ENCODE results near the gene RAB40C.
A peak's percentile ranks its signal among the peaks of the same experiment; 100 is the strongest.

The RAB40C gene

DNA sequence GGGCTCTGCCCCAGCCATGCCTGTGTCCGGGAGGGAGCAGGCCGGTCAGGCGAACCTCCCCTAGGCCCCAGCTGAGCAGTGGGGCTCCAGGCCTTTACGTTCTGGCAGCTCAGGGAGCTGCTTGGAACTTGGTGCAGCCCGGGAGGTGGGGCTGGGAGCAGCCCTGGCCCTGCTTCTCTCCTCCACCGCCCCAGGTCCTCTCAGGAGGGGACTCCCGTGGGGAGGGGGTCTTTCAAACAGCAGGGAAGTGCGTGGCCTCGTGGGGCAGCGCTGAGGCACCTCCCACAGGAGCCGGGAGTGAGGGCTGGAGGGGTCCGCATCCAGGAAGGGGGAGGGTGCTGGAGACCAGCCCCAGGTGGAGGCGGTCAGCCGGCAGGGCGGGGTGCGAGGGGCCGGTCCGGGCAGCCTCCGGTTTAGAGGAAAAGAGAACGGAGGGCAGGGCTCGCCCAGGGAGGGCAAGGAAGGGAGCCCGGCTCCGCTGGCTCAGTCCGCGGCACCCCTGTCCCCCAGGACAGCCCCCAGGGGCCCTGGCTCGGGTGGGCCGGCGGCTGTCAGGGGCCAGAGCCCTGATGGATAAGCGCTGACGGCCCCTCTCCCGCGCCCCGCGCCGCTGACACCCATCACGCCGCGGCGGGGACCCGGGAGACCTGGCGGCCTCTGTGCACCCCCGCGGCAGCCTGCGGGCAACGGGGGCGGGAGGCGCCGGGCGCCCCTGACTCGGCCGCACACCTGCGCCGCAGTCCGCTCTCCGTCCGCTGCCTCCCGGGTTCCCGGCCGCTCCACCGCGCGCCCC is 30.3 kb upstream of the RAB40C start:
- no peak for DNase-seq

DNA sequence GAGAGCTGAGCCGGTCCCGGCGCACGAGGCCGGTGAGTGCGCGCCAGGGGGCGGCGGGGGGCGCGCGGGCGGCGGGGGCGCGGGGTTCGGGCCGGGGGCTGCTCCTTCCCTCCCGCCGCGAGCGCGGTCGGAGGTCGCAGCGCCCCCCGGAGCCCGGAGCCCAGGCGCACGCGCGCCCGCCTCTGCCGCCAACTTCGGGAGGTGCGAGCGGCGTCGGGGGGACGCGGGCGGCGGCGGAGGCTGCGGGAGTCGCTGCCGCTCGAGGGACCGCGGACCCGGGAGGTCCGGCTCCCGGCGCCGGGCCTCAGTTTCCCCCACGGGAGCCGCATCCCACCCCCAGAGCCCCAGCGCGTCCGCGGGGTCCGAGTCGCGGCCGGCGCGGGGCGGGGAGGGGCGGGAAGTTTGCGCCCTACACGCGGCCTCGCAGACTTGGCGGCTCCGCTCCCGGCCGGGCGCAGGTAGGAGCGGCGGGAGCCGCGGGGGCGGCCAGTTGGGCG is 29.6 kb upstream of the RAB40C start, which contains the start of gene PRR35:
PRR35 (plus strand) TSS at position 191 of the 497 bp plus-strand sequence. CDS start 2,901 bp downstream, outside the sequence.
- DNase-seq: no peak

DNA sequence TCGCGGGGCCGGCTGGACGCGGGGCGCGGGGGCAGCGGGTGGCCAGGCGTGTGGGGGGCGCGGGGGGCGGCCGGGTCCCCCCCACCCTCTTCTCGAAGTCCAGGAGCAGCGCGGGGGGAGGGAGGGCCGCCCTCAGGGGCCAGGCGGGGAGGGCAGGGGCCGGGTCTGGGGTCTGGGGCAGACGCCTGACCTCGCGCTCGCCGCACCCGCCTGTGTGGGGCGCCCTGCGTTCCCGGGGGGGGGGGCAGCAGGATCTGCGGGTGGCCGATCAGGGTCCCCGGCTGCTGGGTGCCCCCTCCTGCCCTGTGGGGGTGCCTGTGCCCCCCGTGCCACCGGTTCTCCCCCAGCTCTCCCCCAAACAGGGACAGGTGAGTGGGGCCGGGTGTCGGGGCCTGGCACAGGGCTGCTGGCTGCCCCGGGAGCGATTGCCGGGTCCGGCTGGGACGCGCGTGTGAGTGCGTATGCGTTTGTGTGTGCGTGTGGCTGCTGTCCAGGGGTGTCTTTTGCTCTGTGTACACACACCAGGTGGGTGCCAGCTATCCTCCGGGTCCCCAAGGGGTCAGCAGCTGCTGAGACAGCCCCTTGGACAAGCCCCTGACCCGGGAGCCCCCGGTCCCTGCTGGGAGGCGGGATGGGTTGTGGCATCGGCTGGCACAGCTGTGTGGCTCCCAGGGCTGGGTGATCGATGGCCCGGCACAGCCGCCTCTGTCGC is 29.0 kb upstream of the RAB40C start:
- DNase-seq: no peak

DNA sequence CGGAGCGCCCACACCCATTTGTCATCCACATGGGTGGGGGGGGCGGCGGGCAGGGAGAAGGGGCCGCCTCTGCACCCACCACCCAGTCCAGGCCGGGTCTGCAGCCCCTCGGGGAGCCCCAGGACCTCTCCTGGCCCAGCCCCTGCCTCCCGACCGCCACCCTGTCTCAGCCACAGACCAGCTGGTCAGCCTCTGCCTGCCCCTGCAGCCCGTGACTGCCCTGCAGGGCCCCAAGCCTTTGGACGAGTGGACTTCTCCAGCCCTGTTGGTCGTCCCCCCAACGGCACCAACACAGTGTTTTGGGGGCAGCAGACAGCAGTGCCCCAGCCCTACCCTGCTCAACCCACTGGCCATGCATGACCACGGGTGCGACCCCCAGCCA is 28.5 kb upstream of the RAB40C start:
- DNase-seq: no peak

DNA sequence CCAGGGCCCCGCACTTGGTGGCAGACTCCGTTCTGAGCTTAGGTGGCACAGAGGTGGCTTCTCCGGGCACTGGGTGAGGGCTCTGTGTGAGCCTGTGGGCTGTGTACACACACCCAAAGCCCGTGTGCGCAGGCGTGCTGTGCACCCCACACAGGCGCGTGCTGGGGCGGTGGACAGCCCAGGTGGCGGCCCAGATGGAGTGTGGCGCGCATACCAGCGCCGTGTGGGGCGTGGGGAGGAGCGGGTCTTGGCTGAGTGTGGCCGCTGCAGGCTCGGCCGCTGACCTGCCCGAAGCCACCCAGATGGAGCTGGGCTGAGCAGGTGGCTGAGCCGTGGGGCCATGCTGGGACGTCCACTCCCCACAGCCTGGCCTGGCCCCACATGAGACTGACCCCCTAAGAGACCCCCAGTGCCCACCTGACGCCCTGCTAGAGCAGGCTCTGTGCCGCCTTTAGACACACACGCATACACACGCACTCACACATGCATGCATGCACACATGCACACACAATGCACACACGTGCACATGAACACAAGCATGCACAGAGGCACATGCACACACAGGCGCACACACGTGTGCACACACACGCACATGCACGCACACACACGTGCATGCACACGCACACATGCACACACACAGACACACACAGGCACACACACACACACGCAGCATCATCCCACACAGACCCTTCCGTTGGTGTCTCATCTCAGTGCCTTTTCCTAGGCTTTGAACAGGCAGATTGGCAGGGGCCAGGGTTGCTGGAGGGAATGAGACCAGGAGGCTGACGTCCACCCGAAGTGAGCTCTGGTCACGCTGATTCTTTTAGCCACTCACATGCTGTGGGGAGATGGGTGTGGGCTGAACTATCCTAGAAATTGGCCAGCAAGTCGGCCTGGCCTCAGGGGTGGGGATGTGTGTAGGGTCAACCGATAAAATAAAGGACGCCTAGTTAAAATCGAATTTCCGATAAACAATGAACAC is 27.6 kb upstream of the RAB40C start:
- no peak for DNase-seq

DNA sequence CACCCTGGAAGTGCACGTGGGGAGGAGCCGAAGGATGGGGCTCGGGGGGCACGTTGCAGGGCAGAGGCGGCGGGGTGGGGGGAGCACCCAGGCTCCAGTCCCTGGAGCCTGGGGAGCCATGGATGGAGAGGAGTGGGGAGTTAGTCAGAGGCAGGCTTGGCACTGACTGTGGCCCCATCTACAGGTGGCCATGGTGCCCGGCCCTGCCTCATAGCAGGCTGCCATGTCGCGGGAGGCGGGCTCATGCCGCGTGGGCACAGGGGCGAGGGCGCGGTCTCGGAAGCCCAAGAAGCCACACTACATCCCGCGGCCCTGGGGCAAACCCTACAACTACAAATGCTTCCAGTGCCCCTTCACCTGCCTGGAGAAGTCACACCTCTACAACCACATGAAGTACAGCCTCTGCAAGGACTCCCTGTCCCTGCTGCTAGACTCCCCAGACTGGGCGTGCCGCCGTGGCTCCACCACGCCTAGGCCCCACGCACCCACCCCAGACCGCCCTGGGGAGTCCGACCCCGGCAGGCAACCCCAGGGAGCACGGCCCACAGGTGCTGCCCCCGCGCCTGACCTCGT is 26.7 kb upstream of the RAB40C start:
- DNase-seq: no peak

DNA sequence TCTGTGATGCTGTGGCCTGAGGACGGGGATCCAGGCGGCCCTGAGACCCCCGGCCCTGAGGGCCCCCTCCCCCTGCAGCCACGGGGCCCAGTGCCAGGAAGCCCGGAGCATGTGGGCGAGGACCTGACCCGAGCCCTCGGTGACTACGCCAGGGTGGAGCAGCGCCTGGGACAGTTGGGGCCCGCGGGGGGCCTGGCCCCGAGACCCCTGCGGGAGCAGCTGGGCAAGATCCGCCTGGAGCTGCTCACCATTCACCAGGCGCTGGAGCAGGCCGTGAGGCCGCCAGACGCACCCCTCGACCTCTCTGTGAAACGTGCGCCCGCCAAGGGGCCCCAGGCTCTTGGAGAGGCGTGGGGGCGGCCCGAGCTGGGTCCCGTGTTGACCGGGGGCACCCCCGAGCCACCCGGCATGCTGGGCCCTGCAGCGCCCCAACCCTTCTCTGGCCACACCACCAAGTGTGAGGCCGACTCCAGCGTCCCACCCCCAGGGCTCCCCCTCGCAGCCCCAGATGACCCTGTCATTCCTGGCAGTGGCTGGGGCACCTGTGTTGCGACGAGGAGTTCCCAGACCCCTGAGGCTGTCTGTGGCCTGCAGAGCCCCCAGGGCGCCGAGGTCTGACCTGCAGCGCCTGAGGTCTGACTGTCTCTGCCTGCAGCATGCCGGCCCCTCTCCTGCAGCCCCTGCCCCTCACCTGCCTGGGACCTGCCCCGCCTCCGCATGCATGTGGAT is 25.0 kb upstream of the RAB40C start:
- no peak for DNase-seq

DNA sequence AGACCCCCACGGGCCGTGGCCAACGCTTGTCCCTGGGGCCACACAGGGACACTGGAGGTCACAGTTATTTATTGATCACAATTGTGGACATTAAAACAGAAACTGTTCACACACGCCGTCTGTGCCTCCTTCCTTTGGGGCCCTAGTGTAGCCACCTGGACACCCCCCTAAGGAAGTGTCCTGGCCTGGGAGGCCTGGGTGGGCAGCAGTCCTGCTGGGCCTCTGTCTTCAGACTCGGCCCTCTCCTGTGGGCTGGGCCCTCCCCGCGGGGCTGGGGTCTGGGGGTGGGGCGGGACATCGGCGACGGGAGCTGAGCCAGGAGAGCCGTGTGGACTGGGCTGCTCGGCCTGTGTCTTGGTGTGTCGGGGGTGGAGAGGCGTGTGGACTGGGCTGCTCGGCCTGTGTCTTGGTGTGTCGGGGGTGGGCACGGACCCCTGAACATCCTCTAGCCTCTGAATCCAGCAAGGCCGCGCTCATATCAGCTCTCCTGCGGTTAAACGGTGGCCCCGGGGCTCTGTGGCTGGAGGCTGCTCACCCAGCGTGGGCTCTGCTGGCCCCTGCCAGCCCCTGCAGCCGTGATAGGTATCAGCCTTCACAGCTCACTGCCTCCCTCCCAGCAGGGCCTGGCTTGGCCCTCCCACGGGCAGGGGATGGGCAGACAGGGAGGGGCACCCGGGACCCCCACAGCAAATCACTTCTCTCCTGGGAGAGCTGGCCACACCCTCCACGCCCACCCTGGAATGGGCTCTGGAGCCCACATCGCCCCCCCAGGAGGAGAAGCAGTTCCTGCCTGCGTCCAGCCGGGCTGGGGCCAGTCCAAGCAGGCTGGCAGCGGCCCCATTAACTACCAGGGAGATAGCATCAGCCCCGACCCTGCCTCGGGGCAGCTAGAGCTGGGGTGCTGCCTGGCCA is 24.2 kb upstream of the RAB40C start:
- DNase-seq: no peak

DNA sequence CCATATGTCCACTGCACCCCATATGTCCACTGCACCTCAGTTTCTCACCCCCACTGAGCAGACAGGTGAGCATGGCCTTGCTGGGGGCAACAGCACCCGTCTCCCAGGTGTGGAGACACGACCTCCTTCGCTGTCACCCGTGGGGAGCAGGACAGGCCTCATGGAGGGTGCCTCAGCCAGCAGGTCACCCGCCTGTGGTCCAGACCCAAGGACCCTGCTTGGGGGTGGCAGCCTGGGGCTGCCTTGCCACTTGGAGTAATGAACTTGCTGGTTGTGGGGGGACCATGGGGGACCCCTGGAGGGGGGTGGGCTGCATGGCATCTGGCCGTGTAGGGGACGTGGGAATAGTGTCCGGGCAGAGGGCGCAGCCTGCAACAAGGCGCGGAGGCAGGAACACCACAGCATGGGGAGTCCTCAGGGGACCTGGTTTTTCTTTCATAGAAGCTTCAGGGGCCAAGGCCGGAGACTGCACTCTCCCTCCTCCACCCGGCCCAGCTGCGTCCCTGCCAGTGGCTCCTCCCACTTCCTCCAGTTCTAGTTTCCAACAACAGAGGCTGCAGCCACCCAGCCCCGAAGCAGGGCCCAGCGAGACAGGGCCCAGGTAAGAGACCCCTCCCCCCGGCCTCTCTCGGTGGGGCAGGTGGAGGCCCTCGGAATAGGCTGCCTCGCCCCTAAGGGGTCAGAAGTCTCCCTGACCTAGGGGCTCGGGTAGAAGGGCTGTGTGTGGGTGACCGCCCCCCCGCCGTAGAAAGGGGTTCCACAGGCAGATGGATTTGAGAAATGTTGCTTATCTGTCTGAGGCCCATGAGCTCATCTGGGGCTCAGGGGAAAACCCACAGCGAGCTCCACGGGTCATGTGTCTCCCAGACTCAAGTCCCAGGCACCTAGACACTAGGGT is 23.1 kb upstream of the RAB40C start, which contains the start of gene NHLRC4:
NHLRC4 (plus strand) TSS at position 531 of the 898 bp plus-strand sequence. CDS start 1,043 bp downstream, outside the sequence.
- DNase-seq: peak; percentile 35

DNA sequence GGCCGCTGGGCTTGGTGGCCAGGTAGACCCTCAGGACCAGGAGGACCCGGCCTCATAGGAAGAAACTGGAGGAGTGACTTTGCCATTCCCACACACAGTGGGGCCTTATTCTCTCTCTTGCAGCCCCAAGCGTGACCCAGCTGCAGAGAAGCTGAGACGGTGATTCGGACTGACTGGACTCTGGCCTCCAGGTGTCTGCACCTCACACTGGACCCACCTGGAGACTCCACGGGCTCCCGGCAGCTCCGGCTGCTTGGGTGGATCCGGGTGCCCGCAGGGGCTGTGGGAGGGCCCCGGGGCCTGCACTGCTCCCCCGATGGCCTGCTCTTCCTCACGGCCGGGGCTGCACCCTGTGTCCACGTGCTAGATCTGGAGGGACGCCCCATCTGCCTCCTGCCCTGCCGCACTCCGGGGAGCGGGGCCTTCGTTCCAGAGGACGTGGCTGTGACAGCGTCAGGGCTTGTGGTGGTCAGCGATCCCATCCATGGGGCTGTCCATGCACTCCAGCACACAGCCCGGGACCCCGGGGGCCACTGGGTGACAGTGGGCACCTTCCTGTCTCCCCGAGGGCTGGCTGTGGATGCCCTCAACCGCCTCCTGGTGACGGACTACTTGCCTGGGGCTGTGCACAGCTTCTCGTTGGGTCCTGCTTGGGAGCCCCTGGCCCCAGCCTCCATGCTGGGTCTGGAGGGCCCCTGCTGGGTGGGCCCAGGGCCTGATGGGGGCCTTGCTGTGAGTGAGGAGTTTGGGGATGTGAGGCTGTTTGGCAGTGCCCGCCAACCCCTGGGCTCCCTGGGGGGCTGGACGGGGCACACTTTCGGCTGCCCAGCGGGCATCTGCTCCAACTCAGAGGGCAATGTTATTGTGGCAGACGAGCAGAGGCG is 22.3 kb upstream of the RAB40C start:
- no peak for DNase-seq

DNA sequence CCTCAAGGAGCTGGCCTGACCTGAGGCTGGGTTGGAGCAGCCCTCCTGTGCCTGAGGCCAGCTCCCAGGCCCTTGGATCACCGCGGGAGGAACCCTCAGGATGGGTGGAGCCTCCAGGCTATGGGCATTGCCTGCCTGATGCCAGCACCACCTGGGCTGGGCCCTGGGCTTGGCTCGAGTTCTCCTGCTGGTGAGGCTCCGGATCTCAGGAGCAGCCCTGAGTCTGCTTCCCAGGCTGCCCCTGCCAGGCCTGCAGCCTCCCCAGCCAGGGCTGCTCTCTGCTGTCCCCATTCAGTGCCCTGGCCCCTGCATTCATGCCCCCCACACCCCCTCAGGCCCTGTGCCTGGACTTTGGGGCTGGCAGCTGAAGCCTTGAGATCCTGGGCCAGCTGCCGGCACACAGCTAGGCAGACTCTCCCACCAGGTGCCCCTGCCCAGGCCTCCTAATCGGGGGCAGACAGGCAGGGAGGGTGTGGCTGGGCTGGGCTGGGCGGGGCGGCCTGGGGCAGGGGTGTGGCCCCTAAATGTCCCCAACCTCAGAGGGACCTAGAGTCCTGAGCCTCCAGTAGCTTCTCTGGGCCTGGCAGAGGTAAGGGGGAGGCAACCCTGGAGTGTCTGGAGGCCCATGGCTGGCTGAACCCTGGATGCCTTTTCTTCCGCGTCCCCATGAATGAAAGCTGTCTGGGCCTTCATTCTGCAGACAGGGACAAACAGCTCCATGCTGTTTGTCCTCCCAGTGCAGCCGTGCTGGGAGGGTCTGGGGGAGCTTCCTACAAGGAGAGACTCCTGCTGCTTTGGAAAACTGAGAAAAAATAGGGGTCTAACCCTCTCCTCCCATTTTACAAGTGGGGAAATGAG is 21.2 kb upstream of the RAB40C start:
- no peak for DNase-seq

DNA sequence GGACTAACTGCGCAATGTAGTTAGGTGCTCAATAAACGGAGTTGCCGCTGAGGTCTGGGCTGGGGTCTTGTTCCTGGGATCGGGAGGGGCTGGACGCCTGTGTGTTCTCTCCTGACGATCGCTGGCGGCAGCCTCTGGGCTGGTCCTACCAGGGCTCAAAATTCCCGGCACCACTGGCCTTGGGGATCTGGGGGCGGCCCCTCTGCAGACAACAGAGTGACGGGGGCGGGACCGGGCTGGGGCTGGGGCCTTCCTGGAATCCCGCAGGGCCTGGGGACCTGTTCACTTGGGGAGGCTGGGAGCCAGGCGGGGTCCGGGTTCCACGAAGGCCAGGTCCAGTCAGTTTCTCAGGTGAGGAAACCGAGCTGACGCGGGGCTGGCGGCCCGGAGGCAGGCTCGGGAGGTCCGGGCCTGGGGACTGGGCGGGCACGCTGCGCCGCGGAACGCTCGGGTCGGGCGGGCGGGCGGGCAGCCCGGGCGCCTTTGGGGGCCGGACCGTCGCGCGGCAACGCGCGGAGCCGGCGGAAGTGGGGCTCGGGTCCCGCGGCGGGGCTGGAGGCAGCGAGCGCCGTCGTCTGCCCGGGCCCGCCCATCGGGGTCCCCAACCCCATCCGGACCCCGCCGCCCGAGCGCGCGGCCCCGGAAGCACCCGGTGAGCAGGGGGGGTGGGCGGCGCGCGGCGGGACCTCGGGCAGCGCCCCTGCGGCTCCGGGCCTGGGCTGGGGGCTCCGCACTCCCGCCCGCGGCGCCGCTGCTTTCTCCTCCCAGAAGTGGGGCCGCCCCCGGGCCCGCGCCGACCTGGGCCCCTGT is 20.2 kb upstream of the RAB40C start, which contains the start of gene PIGQ:
PIGQ (plus strand) TSS at position 524 of the 810 bp plus-strand sequence. CDS start 4,107 bp downstream, outside the sequence.
- DNase-seq: peak; percentile 63

DNA sequence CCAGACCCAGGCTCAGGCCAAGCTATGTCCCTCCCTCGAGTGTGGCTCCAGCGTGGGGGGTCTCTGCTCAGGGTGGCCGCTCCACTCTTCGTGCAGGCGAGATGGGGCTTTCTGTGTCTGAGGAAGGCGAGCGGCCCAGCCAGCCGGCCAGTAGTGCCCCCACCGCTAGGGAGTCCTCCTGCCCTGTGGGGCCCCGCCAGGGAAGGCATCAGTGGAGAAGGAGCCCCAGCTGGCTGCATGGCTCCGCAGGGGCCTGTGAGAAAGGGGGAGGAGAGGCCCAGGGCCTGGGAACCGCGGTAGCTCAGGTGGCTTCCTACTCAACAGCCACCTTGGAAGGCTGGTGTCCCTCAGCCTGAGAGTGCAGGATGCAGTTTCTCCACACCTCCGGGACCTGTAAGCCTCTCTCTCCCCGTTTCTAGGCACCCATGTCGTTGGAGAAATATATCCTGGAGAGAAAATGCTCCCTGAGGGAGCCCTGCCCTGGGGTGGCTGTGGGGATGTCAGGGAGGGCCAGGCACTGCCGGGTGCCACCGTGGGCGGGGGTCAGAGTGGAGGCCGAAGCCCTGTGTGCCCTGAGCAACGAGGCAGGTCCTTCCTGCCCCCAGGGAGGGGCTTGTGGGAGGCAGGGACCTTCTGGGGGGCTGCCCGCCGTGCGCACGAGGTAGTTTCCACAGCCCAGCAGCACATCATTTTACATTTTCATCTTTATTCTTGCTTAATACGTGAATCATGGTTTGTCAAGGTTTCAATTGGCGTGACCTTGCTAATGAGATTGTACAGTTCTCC is 16.8 kb upstream of the RAB40C start:
- DNase-seq: no peak

DNA sequence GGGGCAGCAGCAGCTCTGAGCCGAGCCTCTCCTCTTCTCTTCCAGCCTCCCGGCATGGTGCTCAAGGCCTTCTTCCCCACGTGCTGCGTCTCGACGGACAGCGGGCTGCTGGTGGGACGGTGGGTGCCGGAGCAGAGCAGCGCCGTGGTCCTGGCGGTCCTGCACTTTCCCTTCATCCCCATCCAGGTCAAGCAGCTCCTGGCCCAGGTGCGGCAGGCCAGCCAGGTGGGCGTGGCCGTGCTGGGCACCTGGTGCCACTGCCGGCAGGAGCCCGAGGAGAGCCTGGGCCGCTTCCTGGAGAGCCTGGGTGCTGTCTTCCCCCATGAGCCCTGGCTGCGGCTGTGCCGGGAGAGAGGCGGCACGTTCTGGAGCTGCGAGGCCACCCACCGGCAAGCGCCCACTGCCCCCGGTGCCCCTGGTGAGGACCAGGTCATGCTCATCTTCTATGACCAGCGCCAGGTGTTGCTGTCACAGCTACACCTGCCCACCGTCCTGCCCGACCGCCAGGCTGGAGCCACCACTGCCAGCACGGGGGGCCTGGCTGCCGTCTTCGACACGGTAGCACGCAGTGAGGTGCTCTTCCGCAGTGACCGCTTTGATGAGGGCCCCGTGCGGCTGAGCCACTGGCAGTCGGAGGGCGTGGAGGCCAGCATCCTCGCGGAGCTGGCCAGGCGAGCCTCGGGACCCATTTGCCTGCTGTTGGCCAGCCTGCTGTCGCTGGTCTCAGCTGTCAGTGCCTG is 15.7 kb upstream of the RAB40C start:
- no peak for DNase-seq

Measured in central memory CD4-positive, alpha-beta T cell (primary cell).